Nephron progenitor cell (in vitro differentiated cells): Measurements from ENCODE around the gene TMEM108.

Experiments used
- DNase-seq: peaks from one replicate; pipeline ENCODE4 v3.0.0; 2021
- H3K27ac Mint-ChIP-seq: 2 replicates; pipeline ENCODE4 v1.8.0; 2021; ENCODE audit warnings: mild to moderate bottlenecking, moderate library complexity, mixed read lengths
- H3K27me3 Mint-ChIP-seq: 2 replicates; pipeline ENCODE4 v1.8.0; 2021; ENCODE audit warnings: mild to moderate bottlenecking, low read depth, mixed read lengths; ENCODE audit not compliant: poor library complexity
- H3K36me3 Mint-ChIP-seq: 2 replicates; pipeline ENCODE4 v1.8.0; 2021; ENCODE audit warnings: low read depth, mixed read lengths
- H3K4me1 Mint-ChIP-seq: 2 replicates; pipeline ENCODE4 v1.8.0; 2021; ENCODE audit warnings: mixed read lengths
- H3K4me3 Mint-ChIP-seq: 2 replicates; pipeline ENCODE4 v1.8.0; 2021; ENCODE audit warnings: mild to moderate bottlenecking, moderate library complexity, mixed read lengths
- H3K9me3 Mint-ChIP-seq: 2 replicates; pipeline ENCODE4 v1.8.0; 2021; ENCODE audit warnings: mild to moderate bottlenecking, moderate library complexity, mixed read lengths
- TF ChIP-seq, protein P1 (sequence below): fragments of 200-600 bp; sonication (generic); IDR thresholded peaks from 2 replicates; pipeline ENCODE4 v1.5.0; 2021; ENCODE audit warnings: antibody characterized with exemption

The TMEM108 gene

DNA sequence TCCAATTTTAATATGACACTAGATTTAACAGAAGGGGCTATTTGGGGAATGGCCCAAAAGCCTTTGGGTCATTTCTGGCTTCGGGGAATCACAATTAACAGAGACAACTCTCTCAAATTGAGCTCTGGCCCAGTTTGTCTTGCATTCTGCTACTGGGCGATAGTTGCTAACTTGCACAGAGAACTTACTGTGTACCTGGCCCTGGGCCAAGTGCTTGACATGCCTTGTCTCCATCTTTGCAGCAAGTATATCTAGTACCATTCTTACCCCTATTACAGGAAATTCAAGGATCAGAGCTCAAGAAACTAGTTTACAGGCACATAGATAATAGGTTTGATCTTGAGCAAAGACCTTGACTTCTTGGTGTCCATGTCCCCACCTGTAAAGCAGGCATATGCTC lies 175.7 kb downstream of the TMEM108 start:
- H3K27ac Mint-ChIP-seq = no peak overlapping the region
- TF ChIP-seq, protein P1, sequence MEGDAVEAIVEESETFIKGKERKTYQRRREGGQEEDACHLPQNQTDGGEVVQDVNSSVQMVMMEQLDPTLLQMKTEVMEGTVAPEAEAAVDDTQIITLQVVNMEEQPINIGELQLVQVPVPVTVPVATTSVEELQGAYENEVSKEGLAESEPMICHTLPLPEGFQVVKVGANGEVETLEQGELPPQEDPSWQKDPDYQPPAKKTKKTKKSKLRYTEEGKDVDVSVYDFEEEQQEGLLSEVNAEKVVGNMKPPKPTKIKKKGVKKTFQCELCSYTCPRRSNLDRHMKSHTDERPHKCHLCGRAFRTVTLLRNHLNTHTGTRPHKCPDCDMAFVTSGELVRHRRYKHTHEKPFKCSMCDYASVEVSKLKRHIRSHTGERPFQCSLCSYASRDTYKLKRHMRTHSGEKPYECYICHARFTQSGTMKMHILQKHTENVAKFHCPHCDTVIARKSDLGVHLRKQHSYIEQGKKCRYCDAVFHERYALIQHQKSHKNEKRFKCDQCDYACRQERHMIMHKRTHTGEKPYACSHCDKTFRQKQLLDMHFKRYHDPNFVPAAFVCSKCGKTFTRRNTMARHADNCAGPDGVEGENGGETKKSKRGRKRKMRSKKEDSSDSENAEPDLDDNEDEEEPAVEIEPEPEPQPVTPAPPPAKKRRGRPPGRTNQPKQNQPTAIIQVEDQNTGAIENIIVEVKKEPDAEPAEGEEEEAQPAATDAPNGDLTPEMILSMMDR = no peak

DNA sequence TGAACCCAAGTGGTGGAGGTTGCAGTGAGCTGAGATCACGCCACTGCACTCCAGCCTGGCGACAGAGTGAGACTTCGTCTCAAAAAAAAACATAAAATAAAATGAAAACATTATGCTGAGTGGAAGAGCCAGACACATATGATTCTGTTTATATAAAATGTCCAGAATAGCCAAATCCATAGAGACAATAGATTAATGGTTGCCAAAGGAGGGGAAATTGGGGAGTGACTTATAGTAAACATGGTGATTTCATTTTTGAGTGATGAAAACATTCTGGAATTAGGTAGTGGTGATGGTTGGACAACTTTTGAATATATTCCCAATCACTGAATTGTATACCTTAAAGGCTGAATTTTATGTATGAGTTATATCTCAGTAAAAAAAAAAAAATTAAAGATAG lies 189.6 kb downstream of the TMEM108 start:
- Mint-ChIP-seq H3K9me3 (peaks cover 36% of the 10 kb centered on the region), H3K4me3 (no peak overlapping the region), H3K4me1 (peaks cover 6% of the 10 kb centered on the region), H3K27ac (no peak overlapping the region), H3K27me3 (peaks cover 3% of the 10 kb centered on the region), H3K36me3 (peaks cover 22% of the 10 kb centered on the region)
- no peak for DNase-seq
- TF ChIP-seq, protein P1 = no peak

More for the DNA sequence above, 175.7 kb downstream of the TMEM108 start:
- Mint-ChIP-seq H3K4me3 (no peak overlapping the region), H3K9me3 (peaks cover 21% of the 10 kb centered on the region), H3K36me3 (peaks cover 9% of the 10 kb centered on the region), H3K27me3 (no peaks in the 10 kb centered on the region), H3K4me1 (peaks cover 18% of the 10 kb centered on the region)
- no peak for DNase-seq

DNA sequence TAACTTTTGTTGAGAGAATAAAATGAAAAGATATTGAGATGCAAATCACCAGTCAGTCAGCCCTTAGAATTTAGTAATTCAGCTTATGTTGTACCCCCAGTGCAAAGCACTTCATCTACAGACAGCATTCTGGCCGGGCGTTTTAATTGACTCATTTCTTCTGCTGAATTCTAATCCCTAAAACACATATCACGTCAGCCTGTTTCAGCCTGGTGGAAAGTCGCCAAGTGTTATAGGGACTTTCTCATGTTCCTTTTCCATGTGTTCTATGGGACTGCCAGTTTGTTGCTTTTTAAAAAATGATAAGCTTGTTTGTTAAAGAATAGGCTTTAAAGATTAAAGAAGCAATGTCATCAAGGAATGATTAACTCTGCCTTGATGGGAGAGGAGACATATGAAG lies 192.0 kb downstream of the TMEM108 start:
- H3K4me1 Mint-ChIP-seq = peaks cover 6% of the 10 kb centered on the region

DNA sequence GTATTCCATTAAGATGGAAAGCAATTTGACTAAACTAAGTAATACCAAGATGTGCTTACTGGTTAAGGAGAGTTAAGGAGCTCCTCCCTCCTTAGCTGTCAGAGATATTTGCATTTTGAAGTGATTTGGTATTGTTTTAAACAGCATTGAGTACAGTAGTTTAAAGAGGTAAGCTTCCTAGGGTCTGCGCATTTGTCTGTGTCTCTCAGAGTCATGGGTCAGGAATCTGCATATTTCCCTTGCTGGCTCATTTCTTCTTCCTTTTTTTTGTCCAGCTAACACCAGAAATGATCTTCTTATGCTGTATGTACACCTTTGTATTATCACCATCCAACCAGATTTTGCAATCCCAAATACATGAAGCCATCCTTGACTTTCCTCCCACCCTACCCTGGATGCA lies 198.7 kb downstream of the TMEM108 start:
- TF ChIP-seq, protein P1 = no peak
- Mint-ChIP-seq H3K4me3 (no peak overlapping the region), H3K27me3 (peaks cover 10% of the 10 kb centered on the region), H3K36me3 (peaks cover 9% of the 10 kb centered on the region), H3K9me3 (peaks cover 15% of the 10 kb centered on the region), H3K4me1 (peaks cover 5% of the 10 kb centered on the region), H3K27ac (no peak overlapping the region)
- DNase-seq = no peak

More for the DNA sequence above, 192.0 kb downstream of the TMEM108 start:
- DNase-seq = no peak
- H3K36me3 Mint-ChIP-seq = peaks cover 18% of the 10 kb centered on the region
- TF ChIP-seq, protein P1 = no peak
- H3K4me3 Mint-ChIP-seq = no peak overlapping the region
- H3K27me3 Mint-ChIP-seq = no peaks in the 10 kb centered on the region
- peaks cover 23% of the 10 kb centered on the region for H3K9me3 Mint-ChIP-seq
- no peak overlapping the region for H3K27ac Mint-ChIP-seq

DNA sequence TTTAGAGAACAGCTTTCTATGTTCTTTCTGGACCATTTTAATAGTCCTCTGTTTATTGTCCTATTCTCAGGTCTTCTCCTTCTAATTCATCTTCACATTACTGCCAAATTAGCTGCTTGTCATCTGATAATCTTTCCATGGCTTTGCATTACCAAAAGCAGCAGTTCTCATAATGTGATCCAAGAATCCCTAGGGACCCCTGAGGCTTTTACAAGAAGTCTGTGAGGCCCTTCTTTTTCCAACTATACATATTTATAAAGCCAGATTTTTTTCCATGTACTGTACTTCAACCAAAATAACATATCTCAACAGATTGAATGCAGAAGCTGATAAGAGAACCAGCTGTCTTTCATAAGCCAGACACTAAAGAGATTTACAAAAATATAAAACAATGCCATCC lies 199.2 kb downstream of the TMEM108 start:
- peaks cover 5% of the 10 kb centered on the region for H3K4me1 Mint-ChIP-seq
- no peak for DNase-seq
- TF ChIP-seq, protein P1 = no peak
- peaks cover 10% of the 10 kb centered on the region for H3K27me3 Mint-ChIP-seq
- no peak overlapping the region for H3K27ac Mint-ChIP-seq
- H3K36me3 Mint-ChIP-seq = peaks cover 5% of the 10 kb centered on the region
- no peak overlapping the region for H3K4me3 Mint-ChIP-seq
- H3K9me3 Mint-ChIP-seq = peaks cover 12% of the 10 kb centered on the region

DNA sequence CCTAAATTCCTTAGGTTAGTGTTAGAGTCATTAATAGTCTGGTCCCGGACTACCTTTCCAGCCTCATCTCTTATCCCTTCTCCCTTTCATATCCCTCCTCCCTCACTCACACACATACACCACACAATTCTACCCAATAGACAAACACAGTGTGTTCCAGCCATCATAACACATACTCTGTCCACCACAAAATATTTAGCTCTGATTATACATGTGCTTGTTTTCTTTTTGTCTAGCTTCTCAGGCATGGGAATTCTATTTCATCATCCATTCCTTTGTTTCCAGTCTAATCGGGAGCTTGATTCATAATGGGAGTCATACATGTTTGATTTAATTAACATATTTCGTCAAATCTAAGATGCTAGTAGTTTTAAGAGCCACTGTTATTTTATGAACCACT lies 199.8 kb downstream of the TMEM108 start:
- H3K27ac Mint-ChIP-seq = no peak overlapping the region
- H3K4me3 Mint-ChIP-seq = no peak overlapping the region
- TF ChIP-seq, protein P1 = no peak
- DNase-seq = no peak
- H3K27me3 Mint-ChIP-seq = peaks cover 10% of the 10 kb centered on the region
- H3K4me1 Mint-ChIP-seq = peaks cover 11% of the 10 kb centered on the region
- peaks cover 5% of the 10 kb centered on the region for H3K36me3 Mint-ChIP-seq
- peaks cover 12% of the 10 kb centered on the region for H3K9me3 Mint-ChIP-seq
